ENCODE measurements around the gene ST3GAL2. TPM values are rescaled to one million over a fixed set of nuclear protein-coding genes. Genes with fewer than 3 reads are reported as not detected.

ST3GAL2 gene
- total and polyA plus RNA-seq, 9 of the 15 experiments (the other 6 are each of a cell fraction or from before 2014, with no cell fraction given), result 1.5 to 108 (median 34.3) TPM

DNA sequence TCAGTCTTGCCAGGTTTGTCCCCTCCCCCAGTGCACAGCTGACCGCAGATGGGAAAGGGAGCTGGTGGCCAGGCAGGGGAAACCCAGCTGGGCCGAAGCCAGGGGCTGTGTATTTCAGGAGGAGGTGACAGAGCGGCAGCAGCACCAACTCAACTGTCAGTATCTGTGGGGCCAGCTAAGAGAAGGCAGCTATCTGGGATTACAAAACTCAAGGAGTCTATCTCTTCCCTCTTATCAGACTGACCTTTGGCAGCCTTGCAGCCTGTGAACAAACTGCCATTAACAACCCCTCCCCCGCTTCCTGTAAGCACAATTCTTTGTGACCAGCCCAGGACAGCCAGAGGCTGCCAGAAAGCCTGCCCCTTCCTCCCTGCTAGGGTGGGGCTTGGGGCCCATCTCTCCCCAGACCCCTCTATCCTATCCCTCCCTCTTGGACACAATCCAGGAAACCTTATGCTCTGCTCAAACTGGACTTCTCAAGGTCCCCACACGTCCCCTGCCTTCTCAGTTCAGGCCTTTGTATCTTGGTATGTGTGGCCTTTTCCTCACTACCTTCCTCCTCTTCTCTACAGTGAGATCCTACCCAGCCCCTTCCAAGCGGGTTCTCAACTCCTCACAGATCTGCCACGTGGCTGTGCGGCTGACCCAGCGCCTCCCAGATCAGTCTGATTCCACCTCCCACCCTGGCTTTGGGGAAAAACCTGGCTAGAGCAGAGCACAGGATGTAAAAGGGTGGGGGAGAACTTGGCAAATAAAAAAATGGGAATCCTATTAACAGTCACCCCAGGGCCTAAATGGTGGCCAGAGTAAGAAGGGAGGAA, 10.5 kb downstream of the ST3GAL2 start (continued):
- peak; percentile 75; the same call in 1 of the 2 replicates for TF ChIP-seq CUX1 (CRISPR knock-in tag; IDR thresholded peaks at IDR 0.05)
- peak; percentile 82 for TF ChIP-seq CREB3 (tag; conservative IDR thresholded peaks at IDR 0.05; ENCODE audit: low read depth)
- TF ChIP-seq MAX (CRISPR knock-in tag; IDR thresholded peaks at IDR 0.05), result peak; percentile 83
- TF ChIP-seq AFF4 (CRISPR knock-in tag; IDR thresholded peaks at IDR 0.05), result peak; percentile 55; the same call in 1 of the 2 replicates
- peak; percentile 90 for TF ChIP-seq CXXC5 (CRISPR knock-in tag; IDR thresholded peaks at IDR 0.05)
- no peak; the same call in 1 of the 2 replicates for TF ChIP-seq HSF4 (CRISPR knock-in tag; IDR thresholded peaks at IDR 0.05; ENCODE audit: borderline replicate concordance)
- TF ChIP-seq, protein P1, sequence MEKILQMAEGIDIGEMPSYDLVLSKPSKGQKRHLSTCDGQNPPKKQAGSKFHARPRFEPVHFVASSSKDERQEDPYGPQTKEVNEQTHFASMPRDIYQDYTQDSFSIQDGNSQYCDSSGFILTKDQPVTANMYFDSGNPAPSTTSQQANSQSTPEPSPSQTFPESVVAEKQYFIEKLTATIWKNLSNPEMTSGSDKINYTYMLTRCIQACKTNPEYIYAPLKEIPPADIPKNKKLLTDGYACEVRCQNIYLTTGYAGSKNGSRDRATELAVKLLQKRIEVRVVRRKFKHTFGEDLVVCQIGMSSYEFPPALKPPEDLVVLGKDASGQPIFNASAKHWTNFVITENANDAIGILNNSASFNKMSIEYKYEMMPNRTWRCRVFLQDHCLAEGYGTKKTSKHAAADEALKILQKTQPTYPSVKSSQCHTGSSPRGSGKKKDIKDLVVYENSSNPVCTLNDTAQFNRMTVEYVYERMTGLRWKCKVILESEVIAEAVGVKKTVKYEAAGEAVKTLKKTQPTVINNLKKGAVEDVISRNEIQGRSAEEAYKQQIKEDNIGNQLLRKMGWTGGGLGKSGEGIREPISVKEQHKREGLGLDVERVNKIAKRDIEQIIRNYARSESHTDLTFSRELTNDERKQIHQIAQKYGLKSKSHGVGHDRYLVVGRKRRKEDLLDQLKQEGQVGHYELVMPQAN (IDR thresholded peaks at IDR 0.05; ENCODE audit: borderline replicate concordance), result peak; percentile 38; the same call in 1 of the 2 replicates
- TF ChIP-seq, protein P2, sequence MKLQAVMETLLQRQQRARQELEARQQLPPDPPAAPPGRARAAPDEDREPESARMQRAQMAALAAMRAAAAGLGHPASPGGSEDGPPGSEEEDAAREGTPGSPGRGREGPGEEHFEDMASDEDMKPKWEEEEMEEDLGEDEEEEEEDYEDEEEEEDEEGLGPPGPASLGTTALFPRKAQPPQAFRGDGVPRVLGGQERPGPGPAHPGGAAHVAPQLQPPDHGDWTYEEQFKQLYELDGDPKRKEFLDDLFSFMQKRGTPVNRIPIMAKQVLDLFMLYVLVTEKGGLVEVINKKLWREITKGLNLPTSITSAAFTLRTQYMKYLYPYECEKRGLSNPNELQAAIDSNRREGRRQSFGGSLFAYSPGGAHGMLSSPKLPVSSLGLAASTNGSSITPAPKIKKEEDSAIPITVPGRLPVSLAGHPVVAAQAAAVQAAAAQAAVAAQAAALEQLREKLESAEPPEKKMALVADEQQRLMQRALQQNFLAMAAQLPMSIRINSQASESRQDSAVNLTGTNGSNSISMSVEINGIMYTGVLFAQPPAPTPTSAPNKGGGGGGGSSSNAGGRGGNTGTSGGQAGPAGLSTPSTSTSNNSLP (IDR thresholded peaks at IDR 0.05; ENCODE audit: borderline replicate concordance, low read depth, low read length), result peak; percentile 87; the same call in 1 of the 2 replicates
- TF ChIP-seq NBN (IDR thresholded peaks at IDR 0.05; ENCODE audit: low read depth), result peak; percentile 99

Measured in K562 (cell line).